T-helper 17 cell (primary cell): Measurements from ENCODE around the gene LPP. TPM values are rescaled to one million over a fixed set of nuclear protein-coding genes. Genes with fewer than 3 reads are reported as not detected.
"Not testable (repeated sequence)": the region's sequence is repeated elsewhere in the genome, so short reads cannot be mapped to it uniquely, and the experiment has no call there.

Experiments used
- ATAC-seq: fragments of 150-1000 bp; cut with Tn5 transposase; 2 replicates; pipeline ENCODE4 v1.10.0; 2021; ENCODE audit warnings: mild to moderate bottlenecking, moderate library complexity
- DNase-seq, 3 donors: peaks; one replicate each; pipeline versions ENCODE4 v3.0.0 to v3.0.0-alpha.2; 2020 to 2021
- H3K9me3 ChIP-seq: one replicate; pipeline ENCODE4 v1.7.0; 2013; ENCODE audit warnings: low read length, mild to moderate bottlenecking; ENCODE audit not compliant: control insufficient read depth, poor library complexity, severe bottlenecking
- H3K27ac Mint-ChIP-seq: one replicate; pipeline ENCODE4 v1.8.0; 2022; ENCODE audit warnings: mild to moderate bottlenecking, moderate library complexity, mixed read lengths
- H3K27me3 Mint-ChIP-seq: one replicate; pipeline ENCODE4 v1.8.0; 2022; ENCODE audit warnings: mixed read lengths
- H3K36me3 Mint-ChIP-seq: one replicate; pipeline ENCODE4 v1.8.0; 2022; ENCODE audit warnings: low read depth, mixed read lengths
- H3K4me1 Mint-ChIP-seq: one replicate; pipeline ENCODE4 v1.8.0; 2022; ENCODE audit warnings: mild to moderate bottlenecking, mixed read lengths
- H3K4me3 Mint-ChIP-seq: one replicate; pipeline ENCODE4 v1.8.0; 2022; ENCODE audit warnings: mild to moderate bottlenecking, moderate library complexity, mixed read lengths
- total RNA-seq, 4 donors: library from RNA in 2 of 4; stranded (reverse) in 2 of 4; gene quantifications; one replicate each; pipeline ENCODE4 v1.2.3 and lab custom pipeline; 2022 to 2026

LPP gene
- total RNA-seq, 2 donors from 2014 or later = 81.0 to 94.2 TPM

DNA sequence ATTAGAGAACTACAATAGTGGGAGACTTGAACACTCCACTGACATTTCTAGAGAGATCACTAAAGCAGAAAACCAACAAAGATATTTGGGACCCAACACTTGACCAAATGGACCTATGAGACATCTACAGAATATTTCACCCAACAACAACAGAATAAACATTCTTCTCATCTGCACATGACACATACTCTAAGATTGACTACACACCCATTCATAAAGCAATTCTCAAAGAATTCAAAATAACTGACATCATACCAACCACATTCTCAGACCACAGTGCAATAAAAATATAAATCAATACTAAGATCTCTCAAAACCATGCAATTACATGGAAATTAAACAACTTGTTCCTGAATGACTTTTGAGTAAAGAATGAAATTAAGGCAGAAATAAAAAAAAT is 473.7 kb downstream of the LPP start:
- peaks cover 9% of the 10 kb centered on the region for H3K4me1 Mint-ChIP-seq
- DNase-seq (no peak), ATAC-seq (no peak)
- no peaks in the 10 kb centered on the region for H3K9me3 ChIP-seq
- H3K4me3 Mint-ChIP-seq = no peak overlapping the region
- H3K27ac Mint-ChIP-seq = no peak overlapping the region
- peaks cover 2% of the 10 kb centered on the region for H3K36me3 Mint-ChIP-seq
- no peaks in the 10 kb centered on the region for H3K27me3 Mint-ChIP-seq

DNA sequence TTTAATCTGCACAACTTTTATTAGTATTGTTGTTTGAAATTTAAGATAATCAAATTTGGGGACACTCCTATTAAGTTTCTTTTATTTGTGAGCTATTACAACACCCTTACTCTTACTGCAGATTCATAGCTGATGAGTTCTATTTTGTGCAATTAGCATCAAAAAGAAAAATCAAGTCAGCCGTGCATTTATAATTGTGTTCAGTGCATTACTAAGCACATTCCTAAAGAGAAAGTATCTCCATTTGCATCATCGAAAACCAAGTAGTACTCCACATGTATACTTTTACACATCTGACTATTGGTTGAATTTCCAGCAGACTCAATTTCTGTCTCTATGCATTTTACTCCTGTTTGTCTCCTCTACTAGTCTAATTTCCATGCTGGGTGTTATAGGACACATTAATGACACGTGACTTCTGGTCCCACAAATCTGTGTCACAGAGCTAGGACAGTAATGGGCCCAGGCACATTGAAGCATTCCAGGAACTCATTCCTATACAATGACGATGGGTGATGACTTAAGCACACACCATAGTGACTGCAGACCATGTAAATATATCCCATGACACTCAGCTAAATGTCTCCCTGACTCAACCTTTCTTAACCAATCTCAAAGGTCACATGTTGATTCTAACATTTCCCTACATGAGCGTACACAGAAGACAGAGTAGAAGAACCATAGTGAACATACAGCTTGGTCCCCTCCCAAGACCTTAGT is 477.5 kb downstream of the LPP start:
- H3K9me3 ChIP-seq = no peaks in the 10 kb centered on the region
- no peaks in the 10 kb centered on the region for H3K27me3 Mint-ChIP-seq
- H3K4me3 Mint-ChIP-seq = no peak overlapping the region
- ATAC-seq (no peak), DNase-seq (no peak)
- H3K36me3 Mint-ChIP-seq = no peaks in the 10 kb centered on the region
- peaks cover 2% of the 10 kb centered on the region for H3K4me1 Mint-ChIP-seq
- H3K27ac Mint-ChIP-seq = no peak overlapping the region

DNA sequence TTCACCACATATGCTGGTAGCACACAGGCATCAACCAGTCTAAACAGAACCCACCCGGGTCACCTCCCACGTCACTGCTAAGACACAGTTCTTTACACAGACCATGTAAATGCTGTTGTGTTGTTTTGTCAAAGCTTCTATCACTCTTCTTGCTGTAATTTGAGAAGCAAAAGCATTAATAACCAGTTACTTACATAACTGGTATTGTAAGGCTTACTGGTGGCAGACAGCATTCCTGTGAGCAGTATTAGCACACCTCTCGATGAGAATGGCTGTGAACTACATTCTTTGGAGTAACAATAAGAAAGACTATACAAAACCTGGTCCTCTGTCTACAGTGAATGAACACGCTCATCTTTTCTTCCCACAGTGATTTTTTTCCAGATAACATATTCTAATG is 479.2 kb downstream of the LPP start:
- Mint-ChIP-seq H3K4me1 (peaks cover 2% of the 10 kb centered on the region), H3K4me3 (no peak overlapping the region), H3K27ac (no peak overlapping the region), H3K36me3 (no peaks in the 10 kb centered on the region), H3K27me3 (no peaks in the 10 kb centered on the region)
- DNase-seq (no peak), ATAC-seq (no peak)
- H3K9me3 ChIP-seq = no peaks in the 10 kb centered on the region

DNA sequence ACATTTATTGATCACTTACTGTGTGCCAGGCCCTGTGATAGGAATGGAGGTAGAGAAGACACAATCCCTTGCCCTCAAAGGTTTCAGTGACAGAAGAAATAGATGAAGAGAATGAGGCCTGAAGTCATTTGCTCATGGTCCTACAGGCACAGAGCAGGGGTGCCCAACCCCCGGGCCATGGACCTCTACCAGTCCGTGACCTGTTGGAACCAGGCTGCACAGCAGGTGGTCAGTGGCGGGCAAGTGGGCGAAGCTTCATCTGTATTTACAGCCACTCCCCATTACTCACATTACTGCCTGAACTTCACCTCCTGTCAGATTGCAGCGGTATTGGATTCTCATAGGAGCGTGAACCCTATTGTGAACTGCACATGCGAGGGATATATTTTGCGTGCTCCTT is 480.3 kb downstream of the LPP start:
- Mint-ChIP-seq H3K27me3 (no peaks in the 10 kb centered on the region), H3K4me1 (peaks cover 2% of the 10 kb centered on the region), H3K27ac (no peak overlapping the region), H3K36me3 (no peaks in the 10 kb centered on the region), H3K4me3 (no peak overlapping the region)
- no peak for DNase-seq
- no peaks in the 10 kb centered on the region for H3K9me3 ChIP-seq
- no peak for ATAC-seq

DNA sequence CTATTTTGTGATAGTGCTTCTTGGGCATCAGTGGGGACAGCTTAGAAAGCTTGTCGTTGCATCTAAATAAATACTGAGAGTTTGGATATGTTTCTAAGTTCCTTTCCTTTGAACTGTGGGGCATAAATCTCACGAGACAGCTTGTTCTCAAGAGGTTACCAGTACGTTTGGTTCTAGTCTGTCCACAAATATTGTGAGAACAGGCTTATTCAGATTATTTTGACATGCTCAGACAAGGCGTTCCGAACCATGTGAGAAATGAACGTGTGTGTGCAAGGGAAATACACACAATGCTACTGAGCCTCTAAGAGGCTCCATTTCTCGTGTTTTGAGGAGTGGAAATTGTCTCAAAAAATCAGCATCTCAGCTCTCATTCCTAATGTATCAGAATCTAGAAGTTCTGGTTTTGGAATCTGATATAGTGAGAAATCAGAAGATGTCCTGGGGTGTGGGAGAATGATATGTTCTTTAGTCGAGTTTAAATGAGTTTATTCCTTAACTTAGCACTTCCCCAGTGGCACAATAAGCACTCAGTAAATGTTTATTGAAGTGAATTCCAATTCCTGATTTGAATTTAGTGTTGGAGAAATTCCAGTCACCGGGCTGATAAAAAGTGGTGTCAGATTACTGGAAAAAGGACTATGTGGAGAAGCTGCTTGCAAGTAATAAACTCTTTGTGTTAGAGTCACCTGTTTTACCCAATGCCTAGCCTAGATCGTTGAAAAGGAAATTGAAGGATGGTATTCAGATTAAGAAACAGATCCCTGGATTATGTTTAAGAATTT is 481.5 kb downstream of the LPP start:
- H3K4me3 Mint-ChIP-seq = no peak overlapping the region
- no peaks in the 10 kb centered on the region for H3K27me3 Mint-ChIP-seq

DNA sequence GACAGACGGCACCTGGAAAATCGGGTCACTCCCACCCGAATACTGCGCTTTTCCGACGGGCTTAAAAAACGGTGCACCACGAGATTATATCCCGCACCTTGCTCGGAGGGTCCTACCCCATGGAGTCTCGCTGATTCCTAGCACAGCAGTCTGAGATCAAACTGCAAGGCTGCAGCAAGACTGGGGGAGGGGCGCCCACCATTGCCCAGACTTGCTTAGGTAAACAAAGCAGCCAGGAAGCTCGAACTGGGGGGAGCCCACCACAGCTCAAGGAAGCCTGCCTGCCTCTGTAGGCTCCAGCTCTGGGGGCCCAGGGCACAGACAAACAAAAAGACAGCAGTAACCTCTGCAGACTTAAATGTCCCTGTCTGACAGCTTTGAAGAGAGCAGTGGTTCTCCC is 482.3 kb downstream of the LPP start:
- not testable (repeated sequence) for H3K4me1 Mint-ChIP-seq, H3K27me3 Mint-ChIP-seq, H3K27ac Mint-ChIP-seq, H3K36me3 Mint-ChIP-seq, H3K4me3 Mint-ChIP-seq, H3K9me3 ChIP-seq, DNase-seq, ATAC-seq

More for the DNA sequence above, 481.5 kb downstream of the LPP start:
- DNase-seq (no peak), ATAC-seq (no peak)
- peaks cover 2% of the 10 kb centered on the region for H3K4me1 Mint-ChIP-seq
- no peaks in the 10 kb centered on the region for H3K36me3 Mint-ChIP-seq
- H3K9me3 ChIP-seq = no peaks in the 10 kb centered on the region
- no peak overlapping the region for H3K27ac Mint-ChIP-seq

DNA sequence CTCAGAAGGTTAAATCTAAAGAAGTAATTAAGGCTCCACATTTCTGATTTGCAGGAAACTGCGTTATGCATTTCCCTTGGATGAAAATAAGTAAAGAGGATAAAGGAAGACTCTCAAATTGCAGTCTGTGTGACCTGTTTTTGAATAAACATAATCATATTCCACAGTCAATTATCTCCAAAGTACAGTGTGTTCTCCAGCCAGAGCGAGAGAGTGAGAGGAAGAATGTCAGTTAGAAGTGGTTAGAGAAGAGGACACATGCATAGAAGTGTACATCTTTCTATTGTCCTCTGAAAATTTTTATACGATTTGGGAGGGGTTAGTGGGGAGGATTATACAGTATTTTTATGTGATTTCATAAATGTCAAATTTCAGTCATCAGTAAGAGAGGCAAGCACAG is 487.1 kb downstream of the LPP start:
- Mint-ChIP-seq H3K27ac (no peak overlapping the region), H3K36me3 (no peaks in the 10 kb centered on the region), H3K4me1 (peaks cover 6% of the 10 kb centered on the region), H3K4me3 (no peak overlapping the region), H3K27me3 (no peaks in the 10 kb centered on the region)
- ATAC-seq (no peak), DNase-seq (no peak)
- H3K9me3 ChIP-seq = no peaks in the 10 kb centered on the region

DNA sequence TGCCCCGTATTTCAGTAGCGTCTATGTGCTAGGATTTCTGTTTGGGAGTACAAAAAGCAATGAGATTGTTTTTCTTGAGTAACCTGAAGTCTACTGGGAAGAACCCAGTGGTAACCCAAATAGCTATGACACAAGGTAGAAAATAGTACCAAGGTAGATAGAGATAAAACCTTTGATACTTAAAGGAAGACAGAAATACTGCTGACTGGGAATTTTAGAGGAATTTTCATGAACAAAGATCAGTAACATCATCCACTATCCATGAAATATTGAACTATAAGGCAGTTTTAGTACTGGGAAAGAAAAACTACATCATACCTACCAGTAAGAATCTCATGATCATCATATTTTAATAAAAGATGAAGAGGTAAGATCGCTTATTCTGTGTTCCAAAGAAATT is 489.8 kb downstream of the LPP start:
- H3K27me3 Mint-ChIP-seq = no peaks in the 10 kb centered on the region
- H3K27ac Mint-ChIP-seq = no peak overlapping the region
- peaks cover 8% of the 10 kb centered on the region for H3K4me1 Mint-ChIP-seq
- DNase-seq = no peak
- no peaks in the 10 kb centered on the region for H3K9me3 ChIP-seq
- H3K4me3 Mint-ChIP-seq = no peak overlapping the region
- no peaks in the 10 kb centered on the region for H3K36me3 Mint-ChIP-seq
- no peak for ATAC-seq

DNA sequence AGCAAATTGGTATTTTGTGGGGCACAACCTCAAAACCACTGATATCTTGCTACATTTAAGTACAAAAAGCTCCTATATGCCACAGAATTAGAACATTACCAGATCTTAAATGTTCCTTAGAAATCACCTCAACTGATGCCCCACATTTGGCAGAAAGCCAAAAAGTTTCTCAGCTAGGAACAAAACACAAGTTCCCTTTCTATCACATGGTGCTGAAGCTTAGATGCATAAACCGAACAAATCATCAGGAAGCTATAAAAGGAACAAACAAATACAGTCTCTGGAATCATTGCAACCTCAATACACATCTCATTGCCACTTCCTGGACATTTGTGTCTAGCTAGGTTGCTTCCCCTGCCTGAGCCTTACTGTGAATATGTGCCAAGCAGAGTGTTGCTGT is 492.6 kb downstream of the LPP start:
- Mint-ChIP-seq H3K36me3 (no peaks in the 10 kb centered on the region), H3K4me1 (peaks cover 8% of the 10 kb centered on the region), H3K27ac (no peak overlapping the region), H3K4me3 (no peak overlapping the region), H3K27me3 (no peaks in the 10 kb centered on the region)
- H3K9me3 ChIP-seq = no peaks in the 10 kb centered on the region
- DNase-seq (no peak), ATAC-seq (no peak)

DNA sequence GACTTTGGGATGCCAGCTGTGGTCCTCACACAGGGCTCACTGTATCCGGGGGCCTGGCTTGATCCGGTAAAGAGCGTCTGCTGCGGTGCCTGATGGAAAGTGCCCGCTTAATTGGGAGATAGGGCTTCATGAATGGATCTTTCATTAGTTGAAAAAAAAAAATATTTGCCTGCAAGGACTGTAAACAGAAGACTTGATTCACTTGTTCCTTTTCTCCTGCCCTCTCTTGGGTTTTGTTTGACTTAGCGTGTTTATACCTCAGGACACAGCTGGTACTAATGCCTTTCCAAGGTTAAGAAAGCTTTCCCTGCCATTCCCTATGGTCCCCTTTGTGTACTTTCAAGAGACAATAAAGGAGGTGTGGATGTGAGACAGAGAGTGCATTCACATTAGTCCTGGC is 493.3 kb downstream of the LPP start:
- H3K27me3 Mint-ChIP-seq = no peaks in the 10 kb centered on the region
- H3K4me1 Mint-ChIP-seq = peaks cover 8% of the 10 kb centered on the region
- ATAC-seq (no peak), DNase-seq (peak in 1 of 3 donors; percentile 8)
- H3K27ac Mint-ChIP-seq = no peak overlapping the region
- no peak overlapping the region for H3K4me3 Mint-ChIP-seq
- H3K36me3 Mint-ChIP-seq = no peaks in the 10 kb centered on the region
- no peaks in the 10 kb centered on the region for H3K9me3 ChIP-seq

DNA sequence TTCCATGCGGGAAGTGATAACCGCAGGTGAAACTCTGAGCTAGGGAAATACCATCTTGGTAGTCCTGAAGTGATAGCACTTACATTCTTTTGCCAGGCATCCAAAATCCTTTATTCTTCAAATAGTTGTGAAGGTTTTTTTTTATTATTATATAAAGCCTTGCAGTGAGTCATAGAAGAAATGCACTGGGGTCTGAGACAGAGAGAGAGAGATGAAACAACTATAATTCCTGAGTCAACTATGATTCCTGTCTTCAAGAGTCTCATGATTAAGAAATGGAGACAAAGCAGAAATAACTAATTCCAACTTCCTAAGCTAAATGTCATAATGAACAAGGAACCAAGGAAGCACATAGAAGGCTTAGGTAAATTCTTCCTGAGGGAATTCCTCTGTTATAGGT is 495.6 kb downstream of the LPP start:
- ATAC-seq (no peak), DNase-seq (no peak)
- peaks cover 6% of the 10 kb centered on the region for H3K4me1 Mint-ChIP-seq
- H3K27ac Mint-ChIP-seq = no peak overlapping the region
- no peaks in the 10 kb centered on the region for H3K27me3 Mint-ChIP-seq
- no peaks in the 10 kb centered on the region for H3K36me3 Mint-ChIP-seq
- H3K4me3 Mint-ChIP-seq = no peak overlapping the region
- H3K9me3 ChIP-seq = no peaks in the 10 kb centered on the region

DNA sequence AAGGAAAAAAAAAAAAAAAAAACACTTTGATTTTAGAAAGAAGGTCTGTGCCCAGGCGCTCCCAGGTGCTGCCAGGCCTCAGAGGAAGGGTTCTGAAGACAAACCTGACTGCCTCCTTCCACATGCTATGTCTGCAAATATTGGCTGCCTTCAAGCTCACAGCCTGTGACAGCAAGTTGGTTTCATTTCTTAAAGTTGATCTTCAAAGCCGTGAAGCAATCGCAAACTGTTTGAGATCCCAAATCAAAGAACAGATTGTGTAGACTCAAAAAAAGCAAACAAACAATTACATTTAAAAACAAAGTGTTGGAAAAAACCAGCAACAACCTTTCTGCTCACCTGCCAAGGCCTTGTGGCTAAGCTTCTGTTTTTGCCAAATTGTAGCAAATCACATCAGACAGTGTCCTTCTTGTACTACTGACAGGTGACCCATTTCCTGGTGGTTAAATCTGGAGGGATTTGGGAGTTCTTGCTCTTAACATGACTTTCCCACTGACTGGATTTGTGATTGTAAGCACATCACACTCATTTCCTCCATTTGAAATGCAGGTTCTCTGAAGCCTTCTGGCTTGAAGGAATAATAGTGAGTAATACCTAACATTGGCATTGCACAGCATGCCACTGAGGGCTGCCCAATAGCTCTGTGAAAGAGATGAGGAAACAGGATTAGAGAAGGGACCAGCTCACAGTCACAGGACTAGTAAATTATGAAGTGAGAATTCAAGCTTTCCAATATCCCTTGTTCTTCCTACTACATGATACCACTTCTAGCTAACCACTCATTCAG is 502.4 kb downstream of the LPP start:
- Mint-ChIP-seq H3K27me3 (no peaks in the 10 kb centered on the region), H3K4me3 (no peak overlapping the region), H3K36me3 (no peaks in the 10 kb centered on the region), H3K27ac (no peak overlapping the region), H3K4me1 (peaks cover 12% of the 10 kb centered on the region)
- DNase-seq (no peak), ATAC-seq (no peak)
- no peaks in the 10 kb centered on the region for H3K9me3 ChIP-seq

DNA sequence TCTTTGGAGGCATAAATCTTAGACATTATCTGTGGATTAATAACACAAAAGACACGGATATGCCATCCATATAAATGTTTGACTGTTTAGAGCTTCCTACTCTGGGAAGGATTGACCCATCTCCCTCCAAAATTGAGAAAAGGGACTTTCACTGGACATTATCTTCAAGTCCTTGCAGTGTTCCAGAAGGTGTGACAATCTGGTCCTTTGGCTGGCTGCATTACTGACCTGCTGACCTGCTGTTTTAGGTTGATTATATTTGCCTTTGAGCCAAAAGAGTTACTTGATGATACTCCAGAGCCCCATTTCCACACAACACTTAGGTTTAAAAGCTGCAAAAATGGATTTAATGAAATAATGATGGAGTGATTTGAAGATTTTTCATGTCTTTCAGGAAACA is 504.6 kb downstream of the LPP start:
- H3K4me3 Mint-ChIP-seq = no peak overlapping the region
- H3K27me3 Mint-ChIP-seq = no peaks in the 10 kb centered on the region
- H3K27ac Mint-ChIP-seq = no peak overlapping the region
- no peaks in the 10 kb centered on the region for H3K36me3 Mint-ChIP-seq
- no peaks in the 10 kb centered on the region for H3K9me3 ChIP-seq
- ATAC-seq (no peak), DNase-seq (no peak)
- peaks cover 15% of the 10 kb centered on the region for H3K4me1 Mint-ChIP-seq
